ENCODE data around the gene MAGI2.

Gene MAGI2

GRCh38 chr7:78576236-78576635 lies 877.2 kb downstream of the MAGI2 start:
- H3K27me3 ChIP-seq (ENCODE audit: insufficient read depth, low read length, poor library complexity, severe bottlenecking), result no peaks in the 10 kb centered on the region
- H3K36me3 ChIP-seq (ENCODE audit: insufficient read depth, low read length), result no peaks in the 10 kb centered on the region
- no peaks in the 10 kb centered on the region for H3K9me2 ChIP-seq (replicated peaks; ENCODE audit: low read depth, low read length)
- no peak overlapping the region for H2AFZ ChIP-seq (ENCODE audit: low read length)
- H3K9ac ChIP-seq (ENCODE audit: low read depth, low read length, poor library complexity, severe bottlenecking), result no peak overlapping the region
- H3K79me2 ChIP-seq (ENCODE audit: insufficient read depth, low read length), result no peaks in the 10 kb centered on the region
- TF ChIP-seq CTCF (conservative IDR thresholded peaks at IDR 0.05; ENCODE audit: low read length) (no peak), EZH2phosphoT487 (IDR thresholded peaks at IDR 0.05; ENCODE audit: borderline replicate concordance) (no peak)
- H3K4me2 ChIP-seq (ENCODE audit: low read depth, low read length, poor library complexity, severe bottlenecking), result no peak overlapping the region
- H3F3A ChIP-seq (ENCODE audit: low read depth), result no peaks in the 10 kb centered on the region
- no peaks in the 10 kb centered on the region for H3K9me3 ChIP-seq (ENCODE audit: insufficient read depth, low read depth, low read length)
- H3K4me1 ChIP-seq (ENCODE audit: insufficient read depth, low read length, poor library complexity, severe bottlenecking), result no peaks in the 10 kb centered on the region
- no peak overlapping the region for H3K4me3 ChIP-seq (ENCODE audit: low read length, poor library complexity, severe bottlenecking)
- H4K20me1 ChIP-seq (ENCODE audit: insufficient read depth, low read length, poor library complexity, severe bottlenecking), result no peaks in the 10 kb centered on the region

GRCh38 chr7:78571292-78571691 lies 882.2 kb downstream of the MAGI2 start:
- Histone ChIP-seq H3K9ac (ENCODE audit: low read depth, low read length, poor library complexity, severe bottlenecking) (no peak overlapping the region), H3K36me3 (ENCODE audit: insufficient read depth, low read length) (no peaks in the 10 kb centered on the region), H3K4me1 (ENCODE audit: insufficient read depth, low read length, poor library complexity, severe bottlenecking) (no peaks in the 10 kb centered on the region), H3K4me3 (ENCODE audit: low read length, poor library complexity, severe bottlenecking) (no peak overlapping the region), H3K79me2 (ENCODE audit: insufficient read depth, low read length) (no peaks in the 10 kb centered on the region), H3K9me2 (replicated peaks; ENCODE audit: low read depth, low read length) (no peaks in the 10 kb centered on the region), H4K20me1 (ENCODE audit: insufficient read depth, low read length, poor library complexity, severe bottlenecking) (no peaks in the 10 kb centered on the region), H3F3A (ENCODE audit: low read depth) (no peaks in the 10 kb centered on the region), H3K27me3 (ENCODE audit: insufficient read depth, low read length, poor library complexity, severe bottlenecking) (no peaks in the 10 kb centered on the region), H3K9me3 (ENCODE audit: insufficient read depth, low read depth, low read length) (no peaks in the 10 kb centered on the region), H2AFZ (ENCODE audit: low read length) (no peak overlapping the region), H3K4me2 (ENCODE audit: low read depth, low read length, poor library complexity, severe bottlenecking) (no peak overlapping the region)
- TF ChIP-seq CTCF (conservative IDR thresholded peaks at IDR 0.05; ENCODE audit: low read length) (no peak), EZH2phosphoT487 (IDR thresholded peaks at IDR 0.05; ENCODE audit: borderline replicate concordance) (no peak)

GRCh38 chr7:78568690-78569089 lies 884.8 kb downstream of the MAGI2 start:
- H3K9me2 ChIP-seq (replicated peaks; ENCODE audit: low read depth, low read length), result no peaks in the 10 kb centered on the region
- H3K9ac ChIP-seq (ENCODE audit: low read depth, low read length, poor library complexity, severe bottlenecking), result no peak overlapping the region
- H3K9me3 ChIP-seq (ENCODE audit: insufficient read depth, low read depth, low read length), result no peaks in the 10 kb centered on the region
- no peaks in the 10 kb centered on the region for H3K27me3 ChIP-seq (ENCODE audit: insufficient read depth, low read length, poor library complexity, severe bottlenecking)
- H3K36me3 ChIP-seq (ENCODE audit: insufficient read depth, low read length), result no peaks in the 10 kb centered on the region
- H2AFZ ChIP-seq (ENCODE audit: low read length), result no peak overlapping the region
- no peaks in the 10 kb centered on the region for H3K79me2 ChIP-seq (ENCODE audit: insufficient read depth, low read length)
- no peaks in the 10 kb centered on the region for H4K20me1 ChIP-seq (ENCODE audit: insufficient read depth, low read length, poor library complexity, severe bottlenecking)
- no peaks in the 10 kb centered on the region for H3F3A ChIP-seq (ENCODE audit: low read depth)
- TF ChIP-seq CTCF (conservative IDR thresholded peaks at IDR 0.05; ENCODE audit: low read length) (no peak), EZH2phosphoT487 (IDR thresholded peaks at IDR 0.05; ENCODE audit: borderline replicate concordance) (no peak)
- H3K4me3 ChIP-seq (ENCODE audit: low read length, poor library complexity, severe bottlenecking), result no peak overlapping the region
- no peaks in the 10 kb centered on the region for H3K4me1 ChIP-seq (ENCODE audit: insufficient read depth, low read length, poor library complexity, severe bottlenecking)
- no peak overlapping the region for H3K4me2 ChIP-seq (ENCODE audit: low read depth, low read length, poor library complexity, severe bottlenecking)

Data from Loucy (cell line).